ENCODE measurements around the gene EXOC6B.

GRCh38 chr2:72156872-72157271 lies 669.0 kb downstream of the EXOC6B start:
- no peak for TF ChIP-seq EZH2phosphoT487 (IDR thresholded peaks at IDR 0.05; ENCODE audit: low read depth)
- TF ChIP-seq, protein P1, sequence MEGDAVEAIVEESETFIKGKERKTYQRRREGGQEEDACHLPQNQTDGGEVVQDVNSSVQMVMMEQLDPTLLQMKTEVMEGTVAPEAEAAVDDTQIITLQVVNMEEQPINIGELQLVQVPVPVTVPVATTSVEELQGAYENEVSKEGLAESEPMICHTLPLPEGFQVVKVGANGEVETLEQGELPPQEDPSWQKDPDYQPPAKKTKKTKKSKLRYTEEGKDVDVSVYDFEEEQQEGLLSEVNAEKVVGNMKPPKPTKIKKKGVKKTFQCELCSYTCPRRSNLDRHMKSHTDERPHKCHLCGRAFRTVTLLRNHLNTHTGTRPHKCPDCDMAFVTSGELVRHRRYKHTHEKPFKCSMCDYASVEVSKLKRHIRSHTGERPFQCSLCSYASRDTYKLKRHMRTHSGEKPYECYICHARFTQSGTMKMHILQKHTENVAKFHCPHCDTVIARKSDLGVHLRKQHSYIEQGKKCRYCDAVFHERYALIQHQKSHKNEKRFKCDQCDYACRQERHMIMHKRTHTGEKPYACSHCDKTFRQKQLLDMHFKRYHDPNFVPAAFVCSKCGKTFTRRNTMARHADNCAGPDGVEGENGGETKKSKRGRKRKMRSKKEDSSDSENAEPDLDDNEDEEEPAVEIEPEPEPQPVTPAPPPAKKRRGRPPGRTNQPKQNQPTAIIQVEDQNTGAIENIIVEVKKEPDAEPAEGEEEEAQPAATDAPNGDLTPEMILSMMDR (IDR thresholded peaks at IDR 0.05; ENCODE audit: low read depth, low read length), result no peak
